HG03196 (cell line): ENCODE data around the gene RABGAP1L.
A peak's percentile ranks its signal among the peaks of the same experiment; 100 is the strongest.
"Not testable (repeated sequence)": the region's sequence is repeated elsewhere in the genome, so short reads cannot be mapped to it uniquely, and the experiment has no call there.

Experiments used
- ATAC-seq: cut with Tn5 transposase; IDR thresholded peaks from one replicate; pipeline ENCODE4 v1.9.1; 2021; ENCODE audit not compliant: unreplicated experiment

RABGAP1L gene

GRCh38 chr1:174159252-174160108 lies at the start of gene RABGAP1L:
RABGAP1L (plus strand) TSS chr1:174159520.
- peak; percentile 69 for ATAC-seq

DNA sequence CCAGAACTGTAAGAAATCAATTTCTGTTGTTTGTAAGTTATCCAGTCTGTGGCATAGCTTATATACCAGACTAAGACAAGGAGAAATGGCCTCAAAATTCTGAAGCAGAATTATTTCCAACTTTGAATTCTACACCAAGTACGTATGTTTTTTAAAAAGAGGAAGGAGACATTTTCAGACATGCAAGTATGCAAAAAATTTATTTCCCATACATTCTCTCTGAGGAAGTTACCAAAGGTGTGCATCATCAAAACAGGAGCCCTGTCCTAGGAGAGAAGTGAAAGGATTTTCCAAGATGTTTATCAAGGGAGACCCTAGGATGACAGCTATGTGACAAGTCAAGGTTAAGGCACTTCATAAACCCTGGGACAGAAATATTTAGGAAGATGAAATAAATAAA lies 49.3 kb upstream of the RABGAP1L start:
- ATAC-seq, result no peak

- no peak for ATAC-seq
Observed at GRCh38 chr1:174112489-174113162, 46.7 kb upstream of the RABGAP1L start.

DNA sequence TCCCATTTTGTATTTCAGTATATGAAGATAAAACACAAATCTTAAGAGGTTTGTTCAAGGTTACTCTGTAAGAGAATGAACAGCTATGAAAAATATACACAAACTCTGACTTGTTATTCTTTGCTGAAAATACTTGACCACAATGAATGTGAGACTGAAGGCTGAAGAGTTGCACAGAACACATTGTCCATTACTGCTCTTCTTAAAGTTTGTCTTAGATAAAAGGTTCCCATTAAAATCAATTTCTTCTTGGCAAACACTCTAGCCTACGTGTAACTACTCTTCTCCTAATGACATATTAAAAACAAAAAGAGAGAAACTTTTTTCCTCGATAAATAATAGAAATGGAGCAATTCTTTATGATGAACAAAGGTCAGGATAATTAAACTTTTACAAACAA lies 45.2 kb upstream of the RABGAP1L start:
- ATAC-seq, result no peak

DNA sequence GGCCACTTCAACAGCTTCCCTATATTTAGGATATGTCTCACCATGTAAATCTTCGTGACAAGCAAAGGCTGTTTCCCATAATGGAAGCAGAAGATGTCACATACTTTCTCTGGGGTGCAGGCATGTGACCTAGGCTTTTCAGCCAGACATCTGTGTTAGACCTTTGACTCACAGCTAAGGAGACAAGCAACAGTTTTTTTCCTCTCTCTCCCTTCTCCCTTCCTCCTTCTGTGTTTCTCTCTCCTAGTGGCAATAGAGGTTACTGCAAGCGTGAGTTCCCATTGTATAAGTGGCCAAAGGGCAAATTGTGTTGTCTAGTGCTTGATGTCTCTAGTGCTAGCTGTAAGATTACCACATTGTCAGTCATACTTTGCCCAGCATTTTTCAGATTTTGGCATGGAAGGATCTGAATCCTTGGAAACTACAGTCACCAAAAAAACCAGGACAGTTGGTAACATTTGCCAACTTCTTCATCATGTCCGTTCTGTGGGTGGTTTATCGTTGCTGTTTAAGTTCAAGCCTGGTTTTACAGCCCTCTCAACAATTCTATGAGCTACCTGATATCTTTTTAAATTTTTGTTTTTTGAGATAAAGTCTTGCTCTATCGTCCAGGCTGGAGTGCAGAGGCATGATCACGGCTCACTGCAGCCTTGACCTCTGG lies 44.4 kb upstream of the RABGAP1L start:
- ATAC-seq, result peak; percentile 63

DNA sequence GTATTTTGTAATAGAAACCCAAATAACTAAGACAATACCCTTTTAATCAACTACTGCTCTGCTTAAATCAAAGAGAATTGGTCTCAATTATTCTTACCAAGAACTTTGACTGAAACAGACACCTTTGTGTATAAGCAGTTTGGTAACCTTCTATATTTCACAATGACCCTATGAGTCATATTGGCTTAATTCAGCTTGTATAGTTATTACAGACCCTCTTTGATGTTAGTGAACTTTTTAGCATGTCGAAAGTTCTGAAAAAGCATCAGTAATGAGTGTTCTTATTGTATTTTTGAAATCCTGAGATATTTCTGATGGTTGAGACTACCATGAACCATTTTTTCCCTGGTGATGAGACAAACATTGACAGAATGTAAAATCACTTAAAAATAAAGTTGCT lies 43.3 kb upstream of the RABGAP1L start:
- ATAC-seq, result no peak

DNA sequence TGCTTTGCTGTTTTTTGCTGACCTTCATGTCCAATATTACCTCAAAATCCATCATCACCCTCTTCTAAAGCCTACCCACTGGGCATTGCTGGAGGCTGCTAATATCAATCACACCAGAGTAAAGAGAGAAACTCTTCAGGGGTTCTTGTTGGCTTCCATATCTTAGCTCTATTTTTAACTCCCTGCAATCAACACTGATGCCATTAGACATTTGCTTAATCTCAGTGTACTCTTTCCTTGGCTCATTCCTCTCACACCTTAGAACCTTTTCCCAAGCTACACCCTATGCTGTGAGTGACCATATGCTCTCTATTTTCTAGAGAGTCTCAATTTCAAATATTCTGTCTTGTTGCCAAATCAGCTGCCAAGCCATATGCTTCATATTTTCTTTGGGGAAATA lies 40.6 kb upstream of the RABGAP1L start:
- ATAC-seq, result no peak

GRCh38 chr1:174122318-174122717 lies 37.0 kb upstream of the RABGAP1L start:
- not testable (repeated sequence) for ATAC-seq

DNA sequence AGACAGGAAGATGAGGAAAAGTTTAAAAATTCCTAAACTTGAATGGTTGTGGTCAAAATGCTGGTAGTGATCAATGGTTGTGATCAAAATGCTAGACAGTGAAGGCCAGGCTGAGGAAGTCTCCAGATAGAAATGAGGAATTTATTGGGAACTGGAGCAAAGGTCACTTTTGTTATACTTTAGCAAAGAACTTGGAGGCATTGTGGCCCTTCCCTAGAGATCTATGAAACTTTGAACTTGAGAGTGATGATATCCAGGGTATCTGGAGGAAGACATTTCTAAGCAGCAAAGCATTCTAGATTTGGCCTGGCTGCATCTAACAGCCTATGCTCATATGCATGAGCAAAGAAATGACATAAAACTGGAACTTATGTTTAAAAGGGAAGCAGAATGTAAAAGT lies 35.5 kb upstream of the RABGAP1L start:
- no peak for ATAC-seq

DNA sequence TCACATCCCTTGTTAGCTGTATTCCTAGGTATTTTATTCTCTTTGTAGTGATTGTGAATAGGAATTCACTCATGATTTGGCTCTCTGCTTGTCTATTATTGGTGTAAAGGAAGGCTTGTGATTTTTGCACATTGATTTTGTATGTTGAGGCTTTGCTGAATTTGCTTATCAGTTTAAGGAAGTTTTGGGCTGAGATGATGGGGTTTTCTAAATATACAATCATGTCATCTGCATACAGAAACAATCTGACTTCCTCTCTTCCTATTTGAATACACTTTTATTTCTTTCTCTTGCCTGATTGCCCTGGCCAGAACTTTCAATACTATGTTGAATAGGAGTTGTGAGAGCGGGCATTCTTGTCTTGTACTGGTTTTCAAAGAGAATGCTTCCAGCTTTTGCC lies 32.1 kb upstream of the RABGAP1L start:
- not testable (repeated sequence) for ATAC-seq

- ATAC-seq, result no peak
Observed at GRCh38 chr1:174131032-174131638, 28.2 kb upstream of the RABGAP1L start.

DNA sequence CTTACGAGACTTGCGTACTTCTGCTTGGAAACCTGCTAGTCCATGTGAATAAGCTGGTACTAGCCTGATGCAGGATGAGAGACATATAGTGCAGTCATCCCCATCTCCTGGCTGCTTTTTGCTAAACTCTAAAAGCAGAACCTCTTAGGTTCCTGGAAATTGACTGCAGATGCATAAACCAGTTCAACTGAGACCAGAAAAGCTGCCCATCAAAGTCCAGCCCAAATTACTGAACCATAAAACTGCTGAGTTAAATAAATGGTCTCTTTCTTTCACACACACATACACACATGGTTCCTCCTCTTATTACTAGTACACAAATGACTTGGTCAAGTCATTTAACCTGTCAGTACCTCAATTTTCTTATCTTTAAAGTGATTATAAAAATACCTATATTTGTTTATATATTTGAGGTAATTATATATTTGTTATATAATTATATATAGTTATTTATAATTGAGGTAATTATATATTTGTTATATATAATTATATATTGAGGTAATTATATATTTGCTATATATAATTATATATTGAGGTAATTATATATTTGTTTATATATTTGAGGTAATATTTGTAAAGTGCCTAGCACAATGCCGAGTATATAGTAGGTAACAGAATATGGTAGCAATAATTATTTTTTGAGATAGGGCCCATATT lies 25.2 kb upstream of the RABGAP1L start:
- ATAC-seq, result peak; percentile 56

DNA sequence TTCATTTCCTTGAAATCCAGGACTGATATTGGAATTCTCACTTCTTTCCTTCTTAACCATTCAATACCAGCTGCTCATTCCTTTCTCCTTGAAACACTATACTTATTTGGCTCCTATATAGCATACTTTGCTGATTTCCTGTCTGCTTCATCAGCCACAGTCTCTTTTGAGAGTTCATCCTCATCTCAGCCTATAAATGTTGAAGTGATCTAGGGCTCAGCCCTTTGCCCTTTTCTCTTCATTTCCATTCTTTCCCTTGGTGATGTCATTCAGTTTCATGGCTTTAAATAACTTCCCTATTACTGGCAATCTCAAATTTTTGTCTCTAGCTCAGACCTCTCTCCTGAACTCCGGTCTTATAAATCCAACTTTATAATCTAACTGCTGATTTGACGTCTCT lies 24.1 kb upstream of the RABGAP1L start:
- no peak for ATAC-seq

DNA sequence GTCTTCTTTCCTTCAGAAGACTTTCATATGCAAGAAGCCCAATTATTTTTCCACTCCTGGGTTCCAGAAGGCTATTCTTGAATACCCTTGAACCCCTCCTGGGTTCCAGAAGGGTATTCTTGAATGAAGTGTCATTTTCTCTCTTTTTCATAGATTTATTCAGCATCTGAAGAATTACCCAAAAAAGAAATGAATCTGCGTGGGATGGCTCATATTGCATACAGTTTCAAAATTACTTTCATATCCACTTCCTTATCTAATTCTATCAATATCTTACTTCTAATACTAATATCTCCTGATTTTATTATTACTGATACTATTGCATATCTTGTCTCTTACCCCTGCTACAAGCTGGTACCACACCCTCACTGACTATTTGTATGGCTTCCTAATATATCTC lies 22.6 kb upstream of the RABGAP1L start:
- ATAC-seq, result no peak

DNA sequence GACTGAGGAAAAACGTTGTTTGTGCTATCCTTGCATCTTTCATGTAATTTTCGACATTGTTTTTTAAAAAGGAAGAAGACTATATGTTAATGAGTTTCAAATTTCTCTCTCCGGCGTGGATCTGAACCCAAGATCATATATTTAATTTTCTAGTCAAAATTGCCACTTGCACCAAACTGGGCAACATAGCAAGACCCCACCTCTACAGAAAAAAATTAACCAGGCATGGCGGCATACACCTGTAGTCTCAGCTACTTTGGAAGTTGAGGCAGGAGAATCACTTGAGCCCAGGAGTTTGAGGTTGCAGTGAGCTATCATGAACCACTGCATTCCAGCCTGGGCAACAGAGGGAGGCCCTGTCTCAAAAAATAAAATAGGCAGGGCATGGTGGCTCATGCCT lies 16.5 kb upstream of the RABGAP1L start:
- ATAC-seq, result no peak

- not testable (repeated sequence) for ATAC-seq
Observed at GRCh38 chr1:174143727-174144396, 15.5 kb upstream of the RABGAP1L start.

GRCh38 chr1:174144397-174144783 lies 14.9 kb upstream of the RABGAP1L start:
- not testable (repeated sequence) for ATAC-seq

DNA sequence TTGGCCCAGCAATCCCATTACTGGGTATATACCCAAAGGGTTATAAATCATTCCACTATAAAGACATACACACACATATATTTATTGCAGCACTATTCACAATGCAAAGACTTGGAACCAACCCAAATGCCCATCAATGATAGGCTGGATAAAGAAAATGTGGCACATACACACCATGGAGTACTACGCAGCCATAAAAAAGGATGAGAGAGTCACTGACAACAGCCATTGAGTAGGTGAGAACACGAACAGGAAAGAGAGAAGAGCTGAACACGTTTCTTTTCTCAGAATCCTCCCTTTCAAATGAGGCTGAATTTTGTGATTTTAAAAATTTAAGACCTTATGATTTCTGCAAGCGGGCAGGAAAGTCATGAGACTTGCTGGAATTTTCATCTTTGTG lies 10.1 kb upstream of the RABGAP1L start:
- no peak for ATAC-seq

DNA sequence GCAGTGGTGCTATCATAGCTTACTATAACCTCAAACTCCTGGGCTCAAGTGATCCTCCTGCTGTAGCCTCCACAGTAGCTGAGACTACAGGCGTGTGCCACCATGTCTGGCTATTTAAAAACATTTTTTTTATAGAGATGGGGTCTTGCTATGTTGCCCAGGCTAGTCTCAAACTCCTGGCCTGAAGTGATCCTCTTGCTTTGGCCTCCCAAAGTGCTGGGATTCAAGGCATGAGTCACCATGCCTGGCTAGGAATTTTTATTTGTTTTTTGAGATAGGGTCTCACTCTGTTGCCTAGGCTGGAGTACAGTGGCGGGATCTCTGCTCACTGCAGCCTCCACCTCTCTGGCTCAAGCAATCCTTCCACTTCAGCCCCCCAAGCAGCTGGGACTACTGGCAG lies 8.8 kb upstream of the RABGAP1L start:
- ATAC-seq, result no peak

DNA sequence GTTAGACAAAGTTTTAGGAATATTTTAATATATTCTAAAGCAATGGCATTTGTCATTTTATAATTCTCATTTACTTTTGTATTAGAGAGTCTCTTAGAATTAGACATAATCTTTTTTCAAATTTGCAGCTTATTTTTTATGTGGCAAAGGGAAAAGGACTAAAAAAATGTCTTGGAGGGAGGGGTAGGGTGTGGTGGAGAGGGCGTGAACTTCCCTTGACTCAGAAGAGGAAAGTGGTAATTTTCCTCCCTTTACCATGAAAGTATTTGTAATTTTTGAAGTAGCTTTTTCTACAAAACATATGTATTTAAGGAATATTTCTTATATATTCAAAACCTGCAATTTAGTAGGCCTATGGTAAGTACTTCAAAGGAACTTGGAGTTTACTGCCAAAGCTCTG lies 6.9 kb upstream of the RABGAP1L start:
- ATAC-seq, result no peak
